Measurements from ENCODE around the gene CEACAM7.

Gene CEACAM7

DNA sequence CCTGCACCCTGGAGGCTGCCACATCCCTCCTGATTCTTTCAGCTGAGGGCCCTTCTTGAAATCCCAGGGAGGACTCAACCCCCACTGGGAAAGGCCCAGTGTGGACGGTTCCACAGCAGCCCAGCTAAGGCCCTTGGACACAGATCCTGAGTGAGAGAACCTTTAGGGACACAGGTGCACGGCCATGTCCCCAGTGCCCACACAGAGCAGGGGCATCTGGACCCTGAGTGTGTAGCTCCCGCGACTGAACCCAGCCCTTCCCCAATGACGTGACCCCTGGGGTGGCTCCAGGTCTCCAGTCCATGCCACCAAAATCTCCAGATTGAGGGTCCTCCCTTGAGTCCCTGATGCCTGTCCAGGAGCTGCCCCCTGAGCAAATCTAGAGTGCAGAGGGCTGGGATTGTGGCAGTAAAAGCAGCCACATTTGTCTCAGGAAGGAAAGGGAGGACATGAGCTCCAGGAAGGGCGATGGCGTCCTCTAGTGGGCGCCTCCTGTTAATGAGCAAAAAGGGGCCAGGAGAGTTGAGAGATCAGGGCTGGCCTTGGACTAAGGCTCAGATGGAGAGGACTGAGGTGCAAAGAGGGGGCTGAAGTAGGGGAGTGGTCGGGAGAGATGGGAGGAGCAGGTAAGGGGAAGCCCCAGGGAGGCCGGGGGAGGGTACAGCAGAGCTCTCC is 13.5 kb upstream of the CEACAM7 start:
- DNase-seq = peak in 1 of 10 donors; percentile 60
- intact Hi-C loops (cut with DNase I) = no loop called here

DNA sequence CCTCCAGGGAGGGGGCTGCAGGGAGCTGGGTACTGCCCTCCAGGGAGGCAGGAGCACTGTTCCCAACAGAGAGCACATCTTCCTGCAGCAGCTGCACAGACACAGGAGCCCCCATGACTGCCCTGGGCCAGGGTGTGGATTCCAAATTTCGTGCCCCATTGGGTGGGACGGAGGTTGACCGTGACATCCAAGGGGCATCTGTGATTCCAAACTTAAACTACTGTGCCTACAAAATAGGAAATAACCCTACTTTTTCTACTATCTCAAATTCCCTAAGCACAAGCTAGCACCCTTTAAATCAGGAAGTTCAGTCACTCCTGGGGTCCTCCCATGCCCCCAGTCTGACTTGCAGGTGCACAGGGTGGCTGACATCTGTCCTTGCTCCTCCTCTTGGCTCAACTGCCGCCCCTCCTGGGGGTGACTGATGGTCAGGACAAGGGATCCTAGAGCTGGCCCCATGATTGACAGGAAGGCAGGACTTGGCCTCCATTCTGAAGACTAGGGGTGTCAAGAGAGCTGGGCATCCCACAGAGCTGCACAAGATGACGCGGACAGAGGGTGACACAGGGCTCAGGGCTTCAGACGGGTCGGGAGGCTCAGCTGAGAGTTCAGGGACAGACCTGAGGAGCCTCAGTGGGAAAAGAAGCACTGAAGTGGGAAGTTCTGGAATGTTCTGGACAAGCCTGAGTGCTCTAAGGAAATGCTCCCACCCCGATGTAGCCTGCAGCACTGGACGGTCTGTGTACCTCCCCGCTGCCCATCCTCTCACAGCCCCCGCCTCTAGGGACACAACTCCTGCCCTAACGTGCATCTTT is 12.5 kb upstream of the CEACAM7 start:
- peak in 1 of 10 donors; percentile 43 for DNase-seq
- intact Hi-C loops (cut with DNase I) = no loop called here

DNA sequence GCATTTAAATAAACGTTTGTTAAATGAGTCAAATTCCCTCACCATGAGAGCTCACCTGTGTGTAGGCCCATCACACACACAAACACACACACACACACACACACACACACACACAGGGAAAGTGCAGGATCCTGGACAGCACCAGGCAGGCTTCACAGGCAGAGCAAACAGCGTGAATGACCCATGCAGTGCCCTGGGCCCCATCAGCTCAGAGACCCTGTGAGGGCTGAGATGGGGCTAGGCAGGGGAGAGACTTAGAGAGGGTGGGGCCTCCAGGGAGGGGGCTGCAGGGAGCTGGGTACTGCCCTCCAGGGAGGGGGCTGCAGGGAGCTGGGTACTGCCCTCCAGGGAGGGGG is 11.9 kb upstream of the CEACAM7 start:
- DNase-seq = peak in 1 of 10 donors; percentile 14
- intact Hi-C loops (cut with DNase I) = no loop called here

DNA sequence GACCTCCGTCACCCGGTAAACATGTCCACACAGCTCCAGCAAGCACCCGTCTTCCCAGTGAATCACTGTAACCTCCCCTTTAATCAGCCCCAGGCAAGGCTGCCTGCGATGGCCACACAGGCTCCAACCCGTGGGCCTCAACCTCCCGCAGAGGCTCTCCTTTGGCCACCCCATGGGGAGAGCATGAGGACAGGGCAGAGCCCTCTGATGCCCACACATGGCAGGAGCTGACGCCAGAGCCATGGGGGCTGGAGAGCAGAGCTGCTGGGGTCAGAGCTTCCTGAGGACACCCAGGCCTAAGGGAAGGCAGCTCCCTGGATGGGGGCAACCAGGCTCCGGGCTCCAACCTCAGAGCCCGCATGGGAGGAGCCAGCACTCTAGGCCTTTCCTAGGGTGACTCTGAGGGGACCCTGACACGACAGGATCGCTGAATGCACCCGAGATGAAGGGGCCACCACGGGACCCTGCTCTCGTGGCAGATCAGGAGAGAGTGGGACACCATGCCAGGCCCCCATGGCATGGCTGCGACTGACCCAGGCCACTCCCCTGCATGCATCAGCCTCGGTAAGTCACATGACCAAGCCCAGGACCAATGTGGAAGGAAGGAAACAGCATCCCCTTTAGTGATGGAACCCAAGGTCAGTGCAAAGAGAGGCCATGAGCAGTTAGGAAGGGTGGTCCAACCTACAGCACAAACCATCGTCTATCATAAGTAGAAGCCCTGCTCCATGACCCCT is 11.3 kb upstream of the CEACAM7 start:
- DNase-seq = peak in 1 of 10 donors; percentile 40

DNA sequence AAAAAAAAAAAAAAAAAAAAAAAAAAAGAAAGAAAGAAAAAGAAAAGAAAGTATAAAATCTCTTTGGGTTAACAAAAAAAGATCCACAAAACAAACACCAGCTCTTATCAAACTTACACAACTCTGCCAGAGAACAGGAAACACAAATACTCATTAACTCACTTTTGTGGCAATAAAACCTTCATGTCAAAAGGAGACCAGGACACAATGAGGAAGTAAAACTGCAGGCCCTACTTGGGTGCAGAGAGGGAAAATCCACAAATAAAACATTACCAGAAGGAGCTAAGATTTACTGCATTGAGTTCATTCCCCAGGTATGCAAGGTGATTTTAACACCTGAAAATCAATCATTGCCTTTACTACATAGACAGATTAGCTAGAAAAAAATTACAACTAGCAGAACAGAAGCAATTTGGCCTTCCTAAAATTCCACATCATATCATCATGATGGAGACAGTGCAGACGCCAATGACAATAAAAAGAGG is 10.7 kb upstream of the CEACAM7 start:
- intact Hi-C loops (cut with DNase I) = no loop called here
- no peak for DNase-seq

More for the DNA sequence above, 11.3 kb upstream of the CEACAM7 start:
- intact Hi-C loops (cut with DNase I) = no loop called here

DNA sequence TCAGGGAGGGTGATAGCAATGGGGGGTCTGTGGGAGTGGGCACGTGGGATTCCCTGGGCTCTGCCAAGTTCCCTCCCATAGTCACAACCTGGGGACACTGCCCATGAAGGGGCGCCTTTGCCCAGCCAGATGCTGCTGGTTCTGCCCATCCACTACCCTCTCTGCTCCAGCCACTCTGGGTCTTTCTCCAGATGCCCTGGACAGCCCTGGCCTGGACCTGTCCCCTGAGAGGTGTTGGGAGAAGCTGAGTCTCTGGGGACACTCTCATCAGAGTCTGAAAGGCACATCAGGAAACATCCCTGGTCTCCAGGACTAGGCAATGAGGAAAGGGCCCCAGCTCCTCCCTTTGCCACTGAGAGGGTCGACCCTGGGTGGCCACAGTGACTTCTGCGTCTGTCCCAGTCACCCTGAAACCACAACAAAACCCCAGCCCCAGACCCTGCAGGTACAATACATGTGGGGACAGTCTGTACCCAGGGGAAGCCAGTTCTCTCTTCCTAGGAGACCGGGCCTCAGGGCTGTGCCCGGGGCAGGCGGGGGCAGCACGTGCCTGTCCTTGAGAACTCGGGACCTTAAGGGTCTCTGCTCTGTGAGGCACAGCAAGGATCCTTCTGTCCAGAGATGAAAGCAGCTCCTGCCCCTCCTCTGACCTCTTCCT is 9.3 kb upstream of the CEACAM7 start:
- peak in 1 of 10 donors; percentile 51 for DNase-seq
- intact Hi-C loops (cut with DNase I) = no loop called here

DNA sequence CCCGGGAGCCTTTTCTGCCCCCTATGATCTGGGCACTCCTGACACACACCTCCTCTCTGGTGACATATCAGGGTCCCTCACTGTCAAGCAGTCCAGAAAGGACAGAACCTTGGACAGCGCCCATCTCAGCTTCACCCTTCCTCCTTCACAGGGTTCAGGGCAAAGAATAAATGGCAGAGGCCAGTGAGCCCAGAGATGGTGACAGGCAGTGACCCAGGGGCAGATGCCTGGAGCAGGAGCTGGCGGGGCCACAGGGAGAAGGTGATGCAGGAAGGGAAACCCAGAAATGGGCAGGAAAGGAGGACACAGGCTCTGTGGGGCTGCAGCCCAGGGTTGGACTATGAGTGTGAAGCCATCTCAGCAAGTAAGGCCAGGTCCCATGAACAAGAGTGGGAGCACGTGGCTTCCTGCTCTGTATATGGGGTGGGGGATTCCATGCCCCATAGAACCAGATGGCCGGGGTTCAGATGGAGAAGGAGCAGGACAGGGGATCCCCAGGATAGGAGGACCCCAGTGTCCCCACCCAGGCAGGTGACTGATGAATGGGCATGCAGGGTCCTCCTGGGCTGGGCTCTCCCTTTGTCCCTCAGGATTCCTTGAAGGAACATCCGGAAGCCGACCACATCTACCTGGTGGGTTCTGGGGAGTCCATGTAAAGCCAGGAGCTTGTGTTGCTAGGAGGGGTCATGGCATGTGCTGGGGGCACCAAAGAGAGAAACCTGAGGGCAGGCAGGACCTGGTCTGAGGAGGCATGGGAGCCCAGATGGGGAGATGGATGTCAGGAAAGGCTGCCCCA is 8.5 kb upstream of the CEACAM7 start:
- intact Hi-C loops (cut with DNase I) = no loop called here
- DNase-seq = peak in 1 of 10 donors; percentile 12

DNA sequence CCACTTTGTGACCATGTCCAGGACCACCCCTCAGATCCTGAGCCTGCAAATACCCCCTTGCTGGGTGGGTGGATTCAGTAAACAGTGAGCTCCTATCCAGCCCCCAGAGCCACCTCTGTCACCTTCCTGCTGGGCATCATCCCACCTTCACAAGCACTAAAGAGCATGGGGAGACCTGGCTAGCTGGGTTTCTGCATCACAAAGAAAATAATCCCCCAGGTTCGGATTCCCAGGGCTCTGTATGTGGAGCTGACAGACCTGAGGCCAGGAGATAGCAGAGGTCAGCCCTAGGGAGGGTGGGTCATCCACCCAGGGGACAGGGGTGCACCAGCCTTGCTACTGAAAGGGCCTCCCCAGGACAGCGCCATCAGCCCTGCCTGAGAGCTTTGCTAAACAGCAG is 7.7 kb upstream of the CEACAM7 start:
- DNase-seq = no peak
- intact Hi-C loops (cut with DNase I) = no loop called here

DNA sequence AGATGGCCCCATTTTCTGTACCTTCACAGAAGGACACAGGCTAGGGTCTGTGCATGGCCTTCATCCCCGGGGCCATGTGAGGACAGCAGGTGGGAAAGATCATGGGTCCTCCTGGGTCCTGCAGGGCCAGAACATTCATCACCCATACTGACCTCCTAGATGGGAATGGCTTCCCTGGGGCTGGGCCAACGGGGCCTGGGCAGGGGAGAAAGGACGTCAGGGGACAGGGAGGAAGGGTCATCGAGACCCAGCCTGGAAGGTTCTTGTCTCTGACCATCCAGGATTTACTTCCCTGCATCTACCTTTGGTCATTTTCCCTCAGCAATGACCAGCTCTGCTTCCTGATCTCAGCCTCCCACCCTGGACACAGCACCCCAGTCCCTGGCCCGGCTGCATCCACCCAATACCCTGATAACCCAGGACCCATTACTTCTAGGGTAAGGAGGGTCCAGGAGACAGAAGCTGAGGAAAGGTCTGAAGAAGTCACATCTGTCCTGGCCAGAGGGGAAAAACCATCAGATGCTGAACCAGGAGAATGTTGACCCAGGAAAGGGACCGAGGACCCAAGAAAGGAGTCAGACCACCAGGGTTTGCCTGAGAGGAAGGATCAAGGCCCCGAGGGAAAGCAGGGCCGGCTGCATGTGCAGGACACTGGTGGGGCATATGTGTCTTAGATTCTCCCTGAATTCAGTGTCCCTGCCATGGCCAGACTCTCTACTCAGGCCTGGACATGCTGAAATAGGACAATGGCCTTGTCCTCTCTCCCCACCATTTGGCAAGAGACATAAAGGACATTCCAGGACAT is 7.0 kb upstream of the CEACAM7 start:
- no peak for DNase-seq
- intact Hi-C loops (cut with DNase I) = no loop called here

DNA sequence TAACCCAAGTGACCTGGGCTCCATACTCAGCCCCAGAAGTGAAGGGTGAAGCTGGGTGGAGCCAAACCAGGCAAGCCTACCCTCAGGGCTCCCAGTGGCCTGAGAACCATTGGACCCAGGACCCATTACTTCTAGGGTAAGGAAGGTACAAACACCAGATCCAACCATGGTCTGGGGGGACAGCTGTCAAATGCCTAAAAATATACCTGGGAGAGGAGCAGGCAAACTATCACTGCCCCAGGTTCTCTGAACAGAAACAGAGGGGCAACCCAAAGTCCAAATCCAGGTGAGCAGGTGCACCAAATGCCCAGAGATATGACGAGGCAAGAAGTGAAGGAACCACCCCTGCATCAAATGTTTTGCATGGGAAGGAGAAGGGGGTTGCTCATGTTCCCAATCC is 6.1 kb upstream of the CEACAM7 start:
- intact Hi-C loops (cut with DNase I) = no loop called here
- DNase-seq = no peak

DNA sequence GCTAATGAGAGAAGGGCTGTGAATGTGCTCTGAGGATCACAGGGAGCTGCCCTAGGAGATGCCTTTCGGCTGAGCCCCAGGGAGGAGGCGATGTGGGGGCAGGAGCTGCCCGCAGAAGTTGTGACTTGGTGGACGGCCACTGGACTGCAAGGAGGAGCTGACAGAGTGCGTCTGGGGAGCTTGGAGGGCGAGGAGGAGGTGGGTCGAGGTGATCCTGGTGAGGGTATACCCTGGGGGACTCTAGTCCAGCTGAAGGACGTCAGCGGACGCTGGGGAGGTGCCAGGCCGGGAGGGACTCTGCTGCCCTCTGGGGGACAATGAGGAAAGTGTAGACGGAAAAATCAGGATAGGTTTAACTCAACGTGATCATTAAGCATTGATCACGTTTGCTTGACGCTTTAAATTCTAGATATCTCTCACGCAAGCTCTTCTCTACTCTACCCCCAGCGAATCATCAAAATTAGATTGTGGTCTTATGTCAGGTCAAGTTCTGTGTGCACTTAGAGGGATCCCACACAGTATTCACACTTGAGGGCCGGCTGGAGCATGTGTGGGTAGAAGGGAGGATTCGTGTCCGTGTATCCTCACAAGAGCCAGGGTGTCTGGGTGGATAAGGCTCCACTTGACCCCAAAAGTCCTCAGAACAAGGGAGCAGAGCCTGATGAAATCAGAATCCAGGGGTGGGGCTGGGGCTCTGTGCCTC is 3.3 kb upstream of the CEACAM7 start:
- intact Hi-C loops (cut with DNase I) = no loop called here
- DNase-seq = no peak

DNA sequence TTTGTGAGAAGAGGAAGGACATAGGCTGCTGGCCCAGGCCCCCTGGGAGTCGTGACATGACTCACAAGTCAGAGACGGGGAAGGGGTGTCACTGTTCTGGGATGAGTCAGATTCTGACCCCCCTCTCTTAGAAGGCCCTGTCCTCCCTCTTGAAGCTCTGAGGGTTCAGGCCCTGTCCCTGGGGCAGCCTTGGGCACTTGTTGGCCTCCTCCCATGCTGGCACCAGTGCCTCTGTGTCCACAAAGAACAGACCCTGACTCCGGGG is 2.7 kb upstream of the CEACAM7 start:
- intact Hi-C loops (cut with DNase I) = no loop called here
- no peak for DNase-seq

DNA sequence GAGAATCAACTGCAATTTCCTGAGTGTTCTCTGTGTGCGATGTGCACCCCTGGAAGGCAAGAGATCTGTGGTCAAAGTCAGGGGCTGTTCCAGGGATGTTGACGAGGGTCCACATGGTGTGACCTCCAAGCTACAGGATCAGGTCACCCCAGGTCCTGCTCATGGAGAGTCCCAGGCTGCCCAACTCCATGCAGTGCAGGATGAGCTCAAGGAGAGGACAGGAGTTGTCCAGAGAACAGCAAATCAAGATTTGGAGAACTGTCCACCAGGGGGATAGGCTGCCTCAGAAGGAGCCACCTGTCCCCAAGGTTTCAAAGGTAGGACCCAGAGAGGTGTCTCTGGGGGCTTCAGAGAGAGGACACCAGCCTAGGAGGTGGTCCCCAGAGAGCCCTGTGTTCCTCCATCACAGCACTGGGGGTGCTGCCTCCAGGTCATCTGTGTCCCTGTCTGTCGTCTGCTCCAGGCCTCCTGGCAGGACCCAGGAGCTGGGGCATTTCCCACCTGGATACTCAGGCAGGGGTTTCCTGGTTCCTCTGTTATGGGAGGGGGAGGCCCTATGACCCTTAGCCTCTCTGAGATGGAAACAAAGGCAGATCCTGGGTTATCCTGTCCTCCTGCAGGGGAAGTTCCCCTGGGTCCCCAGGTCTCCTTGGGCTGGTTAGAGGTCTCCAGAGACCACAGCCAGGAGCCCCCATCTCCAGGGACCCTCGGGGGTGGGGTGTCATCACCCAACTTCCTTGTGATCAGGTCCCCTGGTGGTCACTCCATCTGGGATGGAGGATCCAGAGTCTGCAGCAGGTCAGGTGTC is 2.1 kb upstream of the CEACAM7 start:
- no peak for DNase-seq
- intact Hi-C loops (cut with DNase I) = no loop called here

DNA sequence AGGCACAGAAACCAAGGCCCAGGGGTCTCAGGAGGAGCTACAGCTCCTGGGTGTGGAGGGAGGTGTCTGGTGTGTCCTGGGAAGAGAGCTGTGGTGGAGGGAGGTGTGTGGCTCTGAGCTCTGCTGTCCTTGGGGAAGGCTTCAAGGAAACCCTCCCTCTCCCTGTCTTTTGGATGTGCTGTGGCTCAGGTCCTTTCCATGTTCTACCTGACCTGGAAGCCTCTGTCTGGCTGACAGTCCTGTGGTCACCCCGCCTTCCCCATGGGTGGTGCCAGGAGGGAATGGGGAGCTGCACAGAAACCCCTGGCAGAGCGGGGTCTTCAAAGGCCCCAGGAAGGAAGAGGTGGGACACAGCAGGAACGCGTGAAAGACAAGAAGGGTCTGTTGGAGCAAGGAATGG is 617 bp upstream of the CEACAM7 start:
- intact Hi-C loops (cut with DNase I) = no loop called here
- DNase-seq = no peak

DNA sequence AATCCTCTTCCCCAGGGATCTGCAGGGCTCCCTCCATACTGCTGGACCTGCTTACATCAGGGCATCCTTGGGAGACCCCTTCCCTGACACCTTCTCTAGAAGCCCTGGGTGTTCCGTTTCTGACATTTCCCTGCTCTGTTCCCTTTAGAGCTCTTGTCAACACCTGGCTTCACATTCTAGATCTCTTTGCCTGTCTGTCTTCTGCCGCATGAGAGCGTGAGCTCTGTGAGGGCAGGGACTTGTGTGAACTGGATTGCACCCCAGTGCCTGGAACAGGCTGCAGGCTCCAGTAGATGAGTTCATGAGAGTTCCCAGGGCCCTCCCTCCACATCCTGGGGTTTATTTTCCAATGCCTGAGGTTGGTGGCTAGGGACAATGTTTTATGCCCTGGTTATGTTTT is 651 bp downstream of the CEACAM7 start:
- intact Hi-C loops (cut with DNase I) = no loop called here
- DNase-seq = no peak

DNA sequence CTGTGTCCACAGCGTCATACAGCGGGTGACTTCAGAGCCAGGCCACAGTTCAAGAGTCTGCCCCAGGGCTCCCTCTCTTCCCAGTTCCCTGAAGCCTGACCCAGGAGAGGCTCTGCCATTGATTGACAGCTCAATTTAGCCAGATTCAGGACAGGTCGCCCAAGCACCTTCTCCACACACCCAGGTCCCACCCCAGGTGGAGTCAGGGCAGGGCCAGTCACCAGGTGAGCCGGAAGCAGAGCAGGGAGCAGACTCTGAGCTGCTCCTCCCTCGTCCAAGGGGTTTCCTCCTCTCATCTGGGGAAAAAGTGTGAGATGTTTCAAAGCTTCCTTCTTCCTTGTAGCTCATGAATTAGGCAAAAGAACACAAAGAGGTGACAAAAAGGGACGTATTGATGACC is 5.6 kb downstream of the CEACAM7 start:
- no peak for DNase-seq
- intact Hi-C loops (cut with DNase I) = no loop called here

DNA sequence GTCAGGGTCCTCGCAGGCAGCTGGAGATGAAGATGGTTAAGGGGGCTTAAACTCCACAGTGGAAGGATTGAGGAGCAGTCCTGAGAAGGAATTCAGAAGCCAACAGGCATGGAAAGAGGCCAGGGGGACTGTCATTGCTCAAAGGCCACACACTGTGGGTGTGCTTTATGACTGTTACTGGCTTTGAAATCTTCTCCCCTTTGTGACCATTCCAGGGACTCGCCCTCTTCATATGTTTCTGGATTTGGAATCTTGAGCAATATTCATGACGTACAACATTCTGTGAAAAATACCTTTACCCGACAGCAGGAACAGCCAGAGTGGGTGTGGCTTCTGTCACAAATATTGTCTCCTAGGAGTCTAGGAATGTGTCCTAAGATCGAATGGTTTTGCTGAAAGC is 16.6 kb downstream of the CEACAM7 start:
- DNase-seq = no peak
- intact Hi-C loops (cut with DNase I) = no loop called here

DNA sequence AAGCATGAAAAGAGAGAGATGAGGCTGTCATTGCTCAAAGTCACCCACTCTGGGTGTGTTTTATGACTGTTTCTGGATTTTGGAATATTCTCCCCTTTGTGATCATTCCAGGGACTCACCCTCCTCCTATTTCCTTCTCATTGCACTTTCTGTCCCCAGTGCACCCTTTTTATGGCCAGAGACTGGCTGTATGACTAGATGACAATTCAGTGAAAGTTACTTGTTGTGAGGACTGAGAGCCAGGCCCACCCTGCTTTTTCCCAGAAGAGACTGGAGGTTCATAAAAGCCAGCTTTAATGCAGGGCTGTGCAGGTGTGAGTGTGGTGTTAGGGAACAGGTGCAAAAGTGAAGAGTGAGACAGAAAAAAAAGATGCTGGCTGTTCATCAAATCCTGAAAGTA is 17.3 kb downstream of the CEACAM7 start:
- intact Hi-C loops (cut with DNase I) = no loop called here
- no peak for DNase-seq

All from posterior cingulate gyrus (tissue), 11 donors.